Heart left ventricle (tissue), 16 donors: Measurements from ENCODE around the gene DPH3. TPM values are rescaled to one million over a fixed set of nuclear protein-coding genes. Genes with fewer than 3 reads are reported as not detected.

Experiments used
- ATAC-seq, 4 donors: fragments of 200-7000 bp; cut with Tn5 transposase; one replicate each; pipeline ENCODE4 v1.9.1; 2020 to 2022; ENCODE audit warnings: moderate library complexity in 4 of 4, mild to moderate bottlenecking in 3 of 4, moderate number of reproducible peaks in 1 of 4
- DNase-seq, 5 donors: peaks; one replicate each; pipeline ENCODE4 v3.0.0-alpha.2; 2020
- H3K27ac ChIP-seq, 12 donors: fragments of 200-600 bp; sonication (generic) in 4 of 12; one replicate each; pipeline versions ENCODE4 v1.5.0 to v1.8.0; 2016 to 2022; ENCODE audit warnings: mild to moderate bottlenecking in 2 of 12
- H3K27me3 ChIP-seq, 9 donors: fragments of 200-600 bp; sonication (generic) in 2 of 9; one replicate each; pipeline versions ENCODE4 v1.5.1 to v1.8.0; 2016 to 2022; ENCODE audit warnings: mild to moderate bottlenecking in 3 of 9
- H3K36me3 ChIP-seq, 9 donors: fragments of 200-600 bp; sonication (generic) in 2 of 9; one replicate each; pipeline versions ENCODE4 v1.5.0 to v1.8.0; 2018 to 2022; ENCODE audit warnings: mild to moderate bottlenecking in 2 of 9
- H3K4me1 ChIP-seq, 12 donors: fragments of 200-600 bp; sonication (generic) in 4 of 12; one replicate each; pipeline versions ENCODE4 v1.5.0 to v1.8.0; 2016 to 2022; ENCODE audit warnings: mild to moderate bottlenecking in 3 of 12
- H3K4me3 ChIP-seq, 12 donors: fragments of 200-600 bp; sonication (generic) in 4 of 12; one replicate each; pipeline versions ENCODE4 v1.5.0 to v1.8.0; 2017 to 2022; ENCODE audit warnings: mild to moderate bottlenecking in 9 of 12, moderate library complexity in 4 of 12
- H3K9me3 ChIP-seq, 12 donors: fragments of 200-600 bp; sonication (generic) in 4 of 12; one replicate each; pipeline versions ENCODE4 v1.5.0 to v1.8.0; 2016 to 2022; ENCODE audit warnings: mild to moderate bottlenecking in 1 of 12
- POLR2A ChIP-seq, 2 donors: fragments of 450-650 bp; IDR thresholded peaks; one replicate each; pipeline ENCODE4 v1.6.1; 2017; ENCODE audit warnings: antibody characterized with exemption in 2 of 2, mild to moderate bottlenecking in 2 of 2, moderate library complexity in 2 of 2
- WGBS, 4 donors: extraction: QIAGEN DNeasy Blood & Tissue Kit in 2 of 4; methylation state at CpG; one replicate each; pipeline versions ENCODE4 v1.1.5 to v1.1.7; 2013 to 2018; 5-methylcytosine and 5-hydroxymethylcytosine counted together
- intact Hi-C, 10 donors: fragments of 100-400 bp; cut with DNase I; formaldehyde crosslinking; loops; one replicate each; pipeline versions ENCODE4 v1.11.1 to v1.14.2; 2022
- polyA plus RNA-seq, 2 donors: library from polyadenylated mRNA; stranded (reverse); fragments of 200-250 nt; gene quantifications; one replicate each; pipeline ENCODE4 v1.2.3, GENCODE V29; 2013
- total RNA-seq, 9 donors: library from RNA; depleted of rRNA in 2 of 9; stranded (reverse); fragments of >200 nt in 2 of 9; fragmentation: NEBNext Ultra II Directional in 3 of 9; extraction: Animal tissue kit (Norgen Biotek cat#: 25700) in 3 of 9; gene quantifications; one replicate each; pipeline versions ENCODE4 v1.1.0 to v1.2.4, GENCODE V29; 2016 to 2023
- TF ChIP-seq, protein P1 (sequence below), 12 donors: fragments of 200-600 bp; sonication (generic) in 4 of 12; IDR thresholded peaks; one replicate each; pipeline versions ENCODE4 v1.5.0 to v1.8.0; 2018 to 2022; ENCODE audit warnings: antibody characterized with exemption in 12 of 12, mild to moderate bottlenecking in 5 of 12
- donor health status: ischemic (EF 13 %, LVEDD 7.1; RV severe dilation, severe dysfunction).
- donor health status: healthy with polysubstance abuse.
- donor health status: DM: no; HTN: yes; CAD: no.
- donor health status: DM: no; HTN: no; CAD: no.
- donor health status: ischemic (EF 25% LVEDD 6.9; RV normal size, moderate dysfunction).
- donor health status: ischemic (EF 25% LVEDD 5.7; RV mildly dilated, moderate dysfunction).
- donor health status: healthy.
- donor health status: DM: yes; HTN: yes; CAD: no.
- donor health status: ischemic (EF 35%, LVEDD 5.7; RV mildly dilated, moderate dysfunction).
- donor health status: nonischemic (EF 11% LVEDD 7.7; RV severe dilation, severe dysfunction).
- donor health status: DM: yes; HTN: yes; CAD: no.
- donor health status: PGD.
- donor health status: ischemic (EF 29% LVEDD 5.4; RV normal size, mild dysfunction).
- donor health status: nonischemic (EF 23%, LVEDD 6.1; RV moderate dilation, normal function).

Gene DPH3
- total and polyA plus RNA-seq, 11 donors: 10.0 to 38.3 (median 20.9) TPM

DNA sequence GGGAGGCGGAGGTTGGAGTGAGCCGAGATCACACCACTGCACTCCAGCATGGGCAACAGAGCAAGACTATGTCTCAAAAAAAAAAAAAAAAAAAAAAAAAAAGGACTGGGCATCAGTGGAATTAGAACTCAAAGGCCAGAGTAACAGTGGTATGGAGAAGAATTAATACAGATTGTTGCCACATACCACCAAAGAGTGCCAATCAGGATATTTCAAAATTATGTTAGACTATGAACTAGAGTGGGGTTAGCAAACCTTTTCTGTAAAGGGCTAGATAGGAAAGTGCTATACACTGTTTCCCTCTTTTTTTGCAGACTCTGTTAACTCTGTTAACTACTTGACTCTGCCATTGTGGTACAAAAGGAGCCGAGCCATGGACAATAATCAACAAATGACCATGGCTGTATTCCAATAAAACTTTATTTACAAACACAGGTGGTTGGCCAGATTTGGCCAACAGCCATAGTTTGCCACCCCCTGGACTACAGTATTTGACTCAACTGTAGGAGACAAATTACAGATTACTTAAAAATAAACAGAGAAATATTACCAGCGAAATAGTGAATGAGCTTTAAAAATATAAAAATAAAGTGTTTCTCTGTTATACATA lies 28.6 kb downstream of the DPH3 start:
- ATAC-seq: no peak
- no peaks in the 10 kb centered on the region for H3K9me3 ChIP-seq
- no peak overlapping the region for H3K4me3 ChIP-seq
- no peak for TF ChIP-seq POLR2A (IDR thresholded peaks at IDR 0.05)
- TF ChIP-seq, protein P1, sequence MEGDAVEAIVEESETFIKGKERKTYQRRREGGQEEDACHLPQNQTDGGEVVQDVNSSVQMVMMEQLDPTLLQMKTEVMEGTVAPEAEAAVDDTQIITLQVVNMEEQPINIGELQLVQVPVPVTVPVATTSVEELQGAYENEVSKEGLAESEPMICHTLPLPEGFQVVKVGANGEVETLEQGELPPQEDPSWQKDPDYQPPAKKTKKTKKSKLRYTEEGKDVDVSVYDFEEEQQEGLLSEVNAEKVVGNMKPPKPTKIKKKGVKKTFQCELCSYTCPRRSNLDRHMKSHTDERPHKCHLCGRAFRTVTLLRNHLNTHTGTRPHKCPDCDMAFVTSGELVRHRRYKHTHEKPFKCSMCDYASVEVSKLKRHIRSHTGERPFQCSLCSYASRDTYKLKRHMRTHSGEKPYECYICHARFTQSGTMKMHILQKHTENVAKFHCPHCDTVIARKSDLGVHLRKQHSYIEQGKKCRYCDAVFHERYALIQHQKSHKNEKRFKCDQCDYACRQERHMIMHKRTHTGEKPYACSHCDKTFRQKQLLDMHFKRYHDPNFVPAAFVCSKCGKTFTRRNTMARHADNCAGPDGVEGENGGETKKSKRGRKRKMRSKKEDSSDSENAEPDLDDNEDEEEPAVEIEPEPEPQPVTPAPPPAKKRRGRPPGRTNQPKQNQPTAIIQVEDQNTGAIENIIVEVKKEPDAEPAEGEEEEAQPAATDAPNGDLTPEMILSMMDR (IDR thresholded peaks at IDR 0.05): no peak
- H3K36me3 ChIP-seq: no peaks in the 10 kb centered on the region
- intact Hi-C loops: no loop called here
- peaks cover 0 to 39% (median 12%) of the 10 kb centered on the region in 12 donors for H3K4me1 ChIP-seq
- H3K27ac ChIP-seq: no peak overlapping the region
- H3K27me3 ChIP-seq: no peaks in the 10 kb centered on the region
- 91 to 95% (median 92%) methylated on average over 4 of the region's 4 CpGs for WGBS, 4 donors
- DNase-seq: no peak

DNA sequence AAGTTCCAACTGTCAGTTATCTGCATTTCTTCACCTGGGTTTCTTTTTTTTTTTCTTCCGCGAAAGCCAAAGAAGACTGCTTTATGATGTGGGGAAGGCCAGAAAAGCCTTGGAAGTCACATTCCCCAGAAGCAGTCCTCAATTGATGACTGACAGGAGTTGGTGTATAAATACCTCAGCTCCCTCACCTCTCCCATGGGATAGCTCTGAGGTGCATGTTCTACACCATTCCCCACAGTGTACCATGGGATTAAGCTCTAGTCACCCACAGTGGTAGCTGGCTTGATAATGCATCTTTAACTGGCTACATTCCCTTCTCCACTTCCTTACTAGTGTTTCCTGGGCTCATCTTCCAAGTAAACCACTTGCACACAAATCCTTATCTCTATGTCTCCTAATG lies 30.5 kb downstream of the DPH3 start:
- ATAC-seq: no peak
- no peaks in the 10 kb centered on the region for H3K9me3 ChIP-seq
- H3K4me3 ChIP-seq: no peak overlapping the region
- H3K36me3 ChIP-seq: no peaks in the 10 kb centered on the region
- TF ChIP-seq, protein P1 (IDR thresholded peaks at IDR 0.05): no peak
- no peak for TF ChIP-seq POLR2A (IDR thresholded peaks at IDR 0.05)
- peaks cover 0 to 20% (median 11%) of the 10 kb centered on the region in 12 donors for H3K4me1 ChIP-seq
- intact Hi-C loops: no loop called here
- H3K27me3 ChIP-seq: no peaks in the 10 kb centered on the region
- DNase-seq: no peak
- no peak overlapping the region for H3K27ac ChIP-seq
- 94 to 98% (median 96%) methylated on average over 2 of the region's 2 CpGs for WGBS, 4 donors

DNA sequence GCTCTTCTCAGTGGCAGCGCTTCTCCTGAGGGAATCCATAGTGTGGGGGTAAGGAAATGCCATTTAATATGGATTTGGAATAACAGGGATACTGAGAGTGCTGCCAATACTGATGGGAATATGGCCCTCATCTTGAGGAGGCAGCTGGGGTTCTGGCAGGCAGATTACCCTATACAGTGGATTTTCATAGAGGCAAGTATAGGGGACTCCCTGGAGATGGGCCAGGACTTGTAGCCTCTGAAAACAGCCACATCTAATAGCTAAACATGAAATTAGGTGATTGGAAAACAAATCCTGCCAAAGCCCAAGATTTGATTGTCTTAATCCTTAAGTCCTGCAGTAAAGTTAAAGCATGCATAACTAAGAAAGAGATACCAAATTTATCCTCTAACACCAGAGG lies 30.9 kb downstream of the DPH3 start:
- no peak for ATAC-seq
- intact Hi-C loops: no loop called here
- DNase-seq: no peak
- Histone ChIP-seq H3K27ac (no peak overlapping the region), H3K4me3 (no peak overlapping the region), H3K9me3 (no peaks in the 10 kb centered on the region), H3K27me3 (no peaks in the 10 kb centered on the region), H3K4me1 (peaks cover 0 to 16% (median 8%) of the 10 kb centered on the region in 12 donors), H3K36me3 (no peaks in the 10 kb centered on the region)
- WGBS, 4 donors: 95 to 100% (median 97%) methylated on average over 1 of the region's 1 CpG
- TF ChIP-seq, protein P1 (IDR thresholded peaks at IDR 0.05): no peak
- no peak for TF ChIP-seq POLR2A (IDR thresholded peaks at IDR 0.05)

DNA sequence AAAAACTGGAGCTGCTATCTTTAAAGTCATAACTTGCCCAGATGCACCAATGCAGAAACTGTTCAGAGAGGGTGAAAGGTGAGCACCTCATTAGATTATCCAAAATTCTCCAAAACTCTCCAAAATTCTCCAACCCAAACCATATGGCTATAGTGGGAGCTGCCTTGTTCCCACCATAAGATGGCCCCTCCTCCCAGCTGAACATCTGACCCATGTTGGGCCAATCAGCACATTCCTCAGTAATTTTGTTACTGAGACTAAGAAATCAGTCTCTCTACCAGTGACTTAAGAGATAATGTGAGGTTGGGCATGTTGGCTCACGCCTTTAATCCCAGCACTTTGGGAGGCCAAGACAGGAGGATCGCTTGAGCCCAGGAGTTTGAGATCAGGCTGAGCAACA lies 32.8 kb downstream of the DPH3 start:
- DNase-seq (no peak), ATAC-seq (no peak)
- WGBS, 4 donors: 93 to 98% (median 97%) methylated on average over 2 of the region's 2 CpGs
- H3K27me3 ChIP-seq: no peaks in the 10 kb centered on the region
- no peak overlapping the region for H3K27ac ChIP-seq
- intact Hi-C loops: no loop called here
- H3K4me3 ChIP-seq: no peak overlapping the region
- H3K4me1 ChIP-seq: peaks cover 0 to 7% (median 3%) of the 10 kb centered on the region in 12 donors
- H3K36me3 ChIP-seq: no peaks in the 10 kb centered on the region
- H3K9me3 ChIP-seq: no peaks in the 10 kb centered on the region
- TF ChIP-seq, protein P1 (IDR thresholded peaks at IDR 0.05): no peak
- TF ChIP-seq POLR2A (IDR thresholded peaks at IDR 0.05): no peak
